Endodermal cell (in vitro differentiated cells): ENCODE data around the gene NUDCD2. TPM values are rescaled to one million over a fixed set of nuclear protein-coding genes. Genes with fewer than 3 reads are reported as not detected.
A peak's percentile ranks its signal among the peaks of the same experiment; 100 is the strongest.

Experiments used
- DNase-seq: peaks from one replicate; pipeline ENCODE4 v3.0.0-alpha.2; 2017
- H3K27ac ChIP-seq: 2 replicates; pipeline ENCODE4 v1.5.1; 2013; ENCODE audit warnings: mild to moderate bottlenecking, low read depth, low read length, moderate library complexity
- H3K27me3 ChIP-seq: 2 replicates; pipeline ENCODE4 v1.6.1; 2013; ENCODE audit warnings: mild to moderate bottlenecking, low read length, moderate library complexity; ENCODE audit not compliant: insufficient read depth, control insufficient read depth, poor library complexity, severe bottlenecking
- H3K36me3 ChIP-seq: 2 replicates; pipeline ENCODE4 v1.7.0; 2013; ENCODE audit warnings: mild to moderate bottlenecking, low read length, moderate library complexity; ENCODE audit not compliant: control insufficient read depth, insufficient read depth
- H3K4me1 ChIP-seq: one replicate; pipeline ENCODE4 v1.7.0; 2013; ENCODE audit warnings: low read length; ENCODE audit not compliant: control insufficient read depth, insufficient read depth
- H3K4me3 ChIP-seq: 2 replicates; pipeline ENCODE4 v1.5.1; 2013; ENCODE audit warnings: mild to moderate bottlenecking, low read length, moderate library complexity
- H3K9ac ChIP-seq: 2 replicates; pipeline ENCODE4 v1.6.1; 2013; ENCODE audit warnings: mild to moderate bottlenecking, low read length, moderate library complexity; ENCODE audit not compliant: poor library complexity, severe bottlenecking; ENCODE audit errors: extremely low read depth
- H3K9me3 ChIP-seq: 2 replicates; pipeline ENCODE4 v1.6.1; 2013; ENCODE audit warnings: mild to moderate bottlenecking, low read length, moderate library complexity; ENCODE audit not compliant: control insufficient read depth
- H3K27ac Mint-ChIP-seq: 2 replicates; pipeline ENCODE4 v1.8.0; 2020; ENCODE audit warnings: mixed read lengths
- H3K27me3 Mint-ChIP-seq: 2 replicates; pipeline ENCODE4 v1.8.0; 2021; ENCODE audit warnings: mild to moderate bottlenecking, mixed read lengths; ENCODE audit not compliant: insufficient read depth
- H3K36me3 Mint-ChIP-seq: 2 replicates; pipeline ENCODE4 v1.8.0; 2020; ENCODE audit warnings: low read depth, mixed read lengths
- H3K4me1 Mint-ChIP-seq: 2 replicates; pipeline ENCODE4 v1.8.0; 2020; ENCODE audit warnings: mixed read lengths
- H3K4me3 Mint-ChIP-seq: 2 replicates; pipeline ENCODE4 v1.8.0; 2020; ENCODE audit warnings: mild to moderate bottlenecking, moderate library complexity, mixed read lengths
- H3K9me3 Mint-ChIP-seq: 2 replicates; pipeline ENCODE4 v1.8.0; 2020; ENCODE audit warnings: mild to moderate bottlenecking, mixed read lengths
- WGBS, 2 experiments: methylation state at CpG; one replicate each; pipeline versions ENCODE4 v1.1.5 to v1.1.7; 2013; ENCODE audit warnings: missing lambda C conversion rate in 2 of 2, mixed read lengths in 1 of 2; ENCODE audit not compliant: insufficient coverage in 1 of 2, insufficient read length in 1 of 2; 5-methylcytosine and 5-hydroxymethylcytosine counted together
- total RNA-seq, 2 donors: library from RNA; stranded (reverse); fragmentation: NEBNext Ultra II Directional in 1 of 2; extraction: Animal tissue kit (Norgen Biotek cat#: 25700) in 1 of 2; gene quantifications; 2 replicates in 1 of 2; 3 replicates in 1 of 2; pipeline ENCODE4 v1.2.1, GENCODE V29; 2021
- TF ChIP-seq, protein P1 (sequence below): fragments of 200-600 bp; sonication (generic); conservative IDR thresholded peaks from 2 replicates; pipeline ENCODE4 v1.5.0; 2021; ENCODE audit warnings: antibody characterized with exemption, mild to moderate bottlenecking

The NUDCD2 gene
- total RNA-seq, 2 donors from 2014 or later, result 36.0 to 73.0 TPM

DNA sequence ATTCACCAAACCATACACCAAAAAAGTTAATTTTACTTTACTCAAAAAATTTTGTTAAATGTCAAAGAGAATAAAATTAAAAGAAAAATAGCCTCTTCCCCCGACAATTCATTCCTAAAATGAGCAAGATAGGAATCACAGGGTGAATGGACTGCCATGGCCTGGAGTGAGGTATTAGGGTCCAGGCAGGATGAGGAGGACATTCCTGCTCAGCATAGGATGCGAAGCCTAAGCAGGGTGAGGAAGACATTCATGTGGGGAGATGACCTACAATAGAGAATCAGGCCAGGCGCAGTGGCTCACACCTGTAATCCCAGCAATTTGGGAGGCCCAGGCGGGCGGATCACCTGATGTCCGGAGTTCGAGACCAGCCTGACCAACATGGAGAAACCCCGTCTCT is 8.4 kb downstream of the NUDCD2 start:
- H3K27ac ChIP-seq, result no peak overlapping the region
- peaks cover 4% of the 10 kb centered on the region for H3K4me1 Mint-ChIP-seq
- peaks cover 6% of the 10 kb centered on the region for H3K4me1 ChIP-seq
- H3K27ac Mint-ChIP-seq, result no peak overlapping the region
- no peaks in the 10 kb centered on the region for H3K27me3 Mint-ChIP-seq
- H3K27me3 ChIP-seq, result no peaks in the 10 kb centered on the region
- WGBS, 2 experiments, result 96 to 98% methylated on average over 8 of the region's 8 CpGs
- no peaks in the 10 kb centered on the region for H3K9me3 ChIP-seq
- H3K36me3 Mint-ChIP-seq, result peaks cover 69% of the 10 kb centered on the region
- H3K9me3 Mint-ChIP-seq, result no peaks in the 10 kb centered on the region
- DNase-seq, result no peak
- no peak overlapping the region for H3K9ac ChIP-seq
- H3K4me3 Mint-ChIP-seq, result no peak overlapping the region
- TF ChIP-seq, protein P1, sequence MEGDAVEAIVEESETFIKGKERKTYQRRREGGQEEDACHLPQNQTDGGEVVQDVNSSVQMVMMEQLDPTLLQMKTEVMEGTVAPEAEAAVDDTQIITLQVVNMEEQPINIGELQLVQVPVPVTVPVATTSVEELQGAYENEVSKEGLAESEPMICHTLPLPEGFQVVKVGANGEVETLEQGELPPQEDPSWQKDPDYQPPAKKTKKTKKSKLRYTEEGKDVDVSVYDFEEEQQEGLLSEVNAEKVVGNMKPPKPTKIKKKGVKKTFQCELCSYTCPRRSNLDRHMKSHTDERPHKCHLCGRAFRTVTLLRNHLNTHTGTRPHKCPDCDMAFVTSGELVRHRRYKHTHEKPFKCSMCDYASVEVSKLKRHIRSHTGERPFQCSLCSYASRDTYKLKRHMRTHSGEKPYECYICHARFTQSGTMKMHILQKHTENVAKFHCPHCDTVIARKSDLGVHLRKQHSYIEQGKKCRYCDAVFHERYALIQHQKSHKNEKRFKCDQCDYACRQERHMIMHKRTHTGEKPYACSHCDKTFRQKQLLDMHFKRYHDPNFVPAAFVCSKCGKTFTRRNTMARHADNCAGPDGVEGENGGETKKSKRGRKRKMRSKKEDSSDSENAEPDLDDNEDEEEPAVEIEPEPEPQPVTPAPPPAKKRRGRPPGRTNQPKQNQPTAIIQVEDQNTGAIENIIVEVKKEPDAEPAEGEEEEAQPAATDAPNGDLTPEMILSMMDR, result no peak
- H3K4me3 ChIP-seq, result no peak overlapping the region
- H3K36me3 ChIP-seq, result peaks cover 74% of the 10 kb centered on the region

DNA sequence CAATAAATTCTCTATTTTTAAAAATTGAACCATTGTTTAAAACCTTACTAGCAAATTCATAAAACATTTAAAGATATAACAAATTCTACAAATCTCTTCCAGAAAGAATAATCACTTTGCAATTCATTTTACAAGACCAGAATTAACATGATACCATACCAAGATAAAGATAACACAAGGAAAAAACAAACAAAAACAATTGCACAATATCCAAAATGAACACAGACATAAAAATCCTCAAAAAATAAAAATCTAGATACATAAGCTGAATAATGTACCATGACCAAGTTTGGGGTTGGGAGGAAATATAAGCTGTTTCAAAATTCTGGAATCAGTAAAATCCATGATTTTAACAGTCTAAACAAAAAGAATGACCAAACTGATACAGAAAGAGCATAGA is 11.4 kb downstream of the NUDCD2 start:
- H3K27ac ChIP-seq, result no peak overlapping the region
- H3K27me3 ChIP-seq, result no peaks in the 10 kb centered on the region
- DNase-seq, result no peak
- H3K27ac Mint-ChIP-seq, result peak overlapping the region; percentile 27
- peaks cover 4% of the 10 kb centered on the region for H3K4me1 Mint-ChIP-seq
- no peaks in the 10 kb centered on the region for H3K9me3 Mint-ChIP-seq
- no peak overlapping the region for H3K9ac ChIP-seq
- peaks cover 73% of the 10 kb centered on the region for H3K36me3 Mint-ChIP-seq
- H3K4me3 ChIP-seq, result no peak overlapping the region
- peaks cover 79% of the 10 kb centered on the region for H3K36me3 ChIP-seq
- TF ChIP-seq, protein P1, result no peak
- peaks cover 2% of the 10 kb centered on the region for H3K4me1 ChIP-seq
- no peaks in the 10 kb centered on the region for H3K9me3 ChIP-seq
- no peak overlapping the region for H3K4me3 Mint-ChIP-seq
- H3K27me3 Mint-ChIP-seq, result no peaks in the 10 kb centered on the region

DNA sequence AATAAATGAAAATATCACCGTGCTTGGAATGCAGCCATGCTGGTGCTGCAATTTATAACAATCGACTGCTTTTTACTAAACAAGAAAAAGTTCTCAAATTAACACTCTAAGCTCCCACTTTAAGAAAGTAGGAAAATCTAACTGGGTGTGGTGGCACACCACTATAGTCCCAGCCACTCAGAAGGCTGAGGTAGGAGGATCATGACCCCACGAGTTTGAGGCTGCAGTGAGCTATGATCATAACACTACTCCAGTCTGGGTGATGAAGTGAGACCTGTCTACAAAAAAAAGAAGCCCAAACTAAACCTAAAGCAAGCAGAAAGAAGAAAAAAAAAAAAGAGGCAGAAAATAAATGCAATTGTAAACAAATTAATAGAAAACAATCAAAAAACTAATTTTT is 12.0 kb downstream of the NUDCD2 start:
- Histone ChIP-seq H3K9me3 (no peaks in the 10 kb centered on the region), H3K4me1 (no peaks in the 10 kb centered on the region), H3K27ac (no peak overlapping the region), H3K27me3 (no peaks in the 10 kb centered on the region), H3K36me3 (peaks cover 80% of the 10 kb centered on the region), H3K4me3 (no peak overlapping the region), H3K9ac (no peak overlapping the region)
- Mint-ChIP-seq H3K27me3 (no peaks in the 10 kb centered on the region), H3K36me3 (peaks cover 76% of the 10 kb centered on the region), H3K4me1 (peaks cover 3% of the 10 kb centered on the region), H3K4me3 (no peak overlapping the region), H3K27ac (no peak overlapping the region), H3K9me3 (no peaks in the 10 kb centered on the region)
- WGBS, 2 experiments, result 85 to 100% methylated on average over 1 to 3 of the region's 3 CpGs
- no peak for DNase-seq
- TF ChIP-seq, protein P1, result no peak
